HK-2 (cell line): ENCODE data around the gene KCNQ4.
A peak's percentile ranks its signal among the peaks of the same experiment; 100 is the strongest.

Experiments used
- DNase-seq: peaks from one replicate; pipeline ENCODE4 v3.0.0-alpha.2; 2018; ENCODE audit not compliant: unreplicated experiment

Gene KCNQ4

GRCh38 chr1:40840526-40841323 lies 57.1 kb downstream of the KCNQ4 start:
- DNase-seq = no peak

- no peak for DNase-seq
These were observed 58.0 kb downstream of the KCNQ4 start for GRCh38 chr1:40841602-40842001.

GRCh38 chr1:40842207-40842606 lies 58.6 kb downstream of the KCNQ4 start:
- no peak for DNase-seq

GRCh38 chr1:40842691-40843090 lies 59.1 kb downstream of the KCNQ4 start:
- DNase-seq = no peak

GRCh38 chr1:40844079-40844478 lies 60.5 kb downstream of the KCNQ4 start:
- no peak for DNase-seq

GRCh38 chr1:40844887-40845878 lies 61.6 kb downstream of the KCNQ4 start:
- no peak for DNase-seq

- no peak for DNase-seq
These were observed 62.3 kb downstream of the KCNQ4 start for GRCh38 chr1:40845895-40846294.

GRCh38 chr1:40847023-40847745 lies 63.6 kb downstream of the KCNQ4 start:
- no peak for DNase-seq

GRCh38 chr1:40848530-40849189 lies 65.1 kb downstream of the KCNQ4 start:
- peak; percentile 60 for DNase-seq

- peak; percentile 70 for DNase-seq
These were observed 66.4 kb downstream of the KCNQ4 start for GRCh38 chr1:40849801-40850592.

- no peak for DNase-seq
These were observed 68.1 kb downstream of the KCNQ4 start for GRCh38 chr1:40851643-40852042.

GRCh38 chr1:40853113-40853884 lies 69.7 kb downstream of the KCNQ4 start:
- DNase-seq = no peak

- no peak for DNase-seq
These were observed 70.2 kb downstream of the KCNQ4 start for GRCh38 chr1:40853885-40854170.

- no peak for DNase-seq
These were observed 71.9 kb downstream of the KCNQ4 start for GRCh38 chr1:40855513-40855912.

- DNase-seq = no peak
These were observed 72.5 kb downstream of the KCNQ4 start for GRCh38 chr1:40856116-40856515.

GRCh38 chr1:40856656-40857302 lies 73.2 kb downstream of the KCNQ4 start:
- no peak for DNase-seq

GRCh38 chr1:40857737-40858136 lies 74.2 kb downstream of the KCNQ4 start:
- no peak for DNase-seq

GRCh38 chr1:40858856-40859416 lies 75.3 kb downstream of the KCNQ4 start:
- no peak for DNase-seq

- no peak for DNase-seq
These were observed 77.2 kb downstream of the KCNQ4 start for GRCh38 chr1:40860706-40861223.
